GM18907 (cell line): ENCODE data around the gene MTPN.

ENCODE experiments used
- ATAC-seq: cut with Tn5 transposase; IDR thresholded peaks from one replicate; pipeline ENCODE4 v1.9.1; 2021; ENCODE audit warnings: mild to moderate bottlenecking, moderate library complexity; ENCODE audit not compliant: unreplicated experiment

Gene MTPN

DNA sequence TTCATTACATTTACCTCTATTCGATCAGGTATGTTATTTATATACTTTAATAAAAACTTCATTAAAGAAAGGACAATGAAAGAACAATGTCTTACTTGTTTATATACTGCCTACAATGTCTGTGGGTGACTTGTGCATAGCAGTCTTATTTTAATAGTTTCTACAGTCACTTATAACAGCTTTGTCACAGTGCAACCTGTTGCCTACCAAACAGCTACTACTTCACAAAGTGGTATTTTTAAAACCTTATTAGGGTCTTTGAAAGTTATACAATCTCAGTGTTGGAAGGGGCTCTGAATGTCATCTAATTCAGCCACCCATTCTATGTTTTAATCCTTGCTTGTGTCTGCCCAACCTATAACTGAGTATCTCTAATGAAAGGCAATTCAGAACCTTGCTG lies 19.0 kb downstream of the MTPN start:
- no peak for ATAC-seq

DNA sequence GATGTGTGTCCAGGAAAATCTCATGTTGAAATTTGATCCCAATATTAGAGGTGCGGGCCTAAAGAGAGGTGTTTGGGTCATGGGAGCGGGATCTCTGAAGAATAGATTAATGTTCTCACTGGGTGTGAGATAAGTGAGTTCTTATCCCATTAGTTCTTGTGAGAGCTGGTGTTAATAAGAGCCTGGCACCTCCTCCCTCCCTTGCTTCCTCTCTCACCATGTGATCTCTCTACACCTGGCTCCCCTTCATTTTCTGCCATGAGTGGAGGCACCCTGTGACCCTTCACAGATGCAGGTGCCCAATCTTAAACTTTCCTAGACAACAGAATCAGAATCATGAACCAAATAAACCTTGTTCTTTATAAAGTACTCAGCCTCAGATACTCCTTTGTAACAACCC lies 19.5 kb downstream of the MTPN start:
- ATAC-seq = no peak

GRCh38 chr7:135956393-135956792 lies 20.8 kb downstream of the MTPN start:
- no peak for ATAC-seq

DNA sequence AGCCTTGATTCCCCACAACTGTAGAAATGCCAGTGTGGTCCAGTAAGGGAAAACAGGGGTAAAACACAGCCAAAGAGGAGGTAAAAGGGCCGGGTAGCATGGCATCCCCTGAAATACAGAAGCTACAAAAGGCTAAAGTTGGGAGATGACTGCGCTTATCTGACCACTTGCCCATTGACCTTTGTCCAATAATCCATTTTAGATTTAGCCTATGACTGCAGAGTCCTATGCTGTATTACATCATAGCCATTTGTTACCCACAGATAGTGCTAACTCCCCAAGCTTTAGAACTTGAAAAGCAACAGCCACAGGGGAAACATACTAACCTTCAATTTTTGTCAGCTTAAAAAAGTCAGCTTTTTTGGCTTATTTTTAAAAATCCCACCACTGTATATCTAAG lies 26.2 kb downstream of the MTPN start:
- ATAC-seq = no peak

DNA sequence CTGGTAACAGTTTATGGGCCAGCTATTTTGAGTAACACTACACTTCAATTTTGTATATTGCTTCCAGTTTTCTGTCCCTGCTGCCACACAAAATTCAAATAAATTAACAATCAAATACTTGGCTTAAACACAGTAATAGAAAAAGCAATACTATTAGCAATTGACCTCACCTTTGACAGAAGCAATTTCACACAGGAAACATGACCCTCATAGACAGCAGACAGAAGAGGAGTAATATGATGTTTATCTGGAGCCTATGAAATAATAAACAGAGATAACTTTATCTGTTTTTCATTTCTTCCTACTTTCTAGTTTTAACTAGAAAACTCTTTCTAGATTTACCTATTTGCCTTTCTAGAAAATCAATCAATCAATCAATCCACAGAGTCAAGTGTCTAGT lies 26.7 kb downstream of the MTPN start:
- ATAC-seq = no peak

DNA sequence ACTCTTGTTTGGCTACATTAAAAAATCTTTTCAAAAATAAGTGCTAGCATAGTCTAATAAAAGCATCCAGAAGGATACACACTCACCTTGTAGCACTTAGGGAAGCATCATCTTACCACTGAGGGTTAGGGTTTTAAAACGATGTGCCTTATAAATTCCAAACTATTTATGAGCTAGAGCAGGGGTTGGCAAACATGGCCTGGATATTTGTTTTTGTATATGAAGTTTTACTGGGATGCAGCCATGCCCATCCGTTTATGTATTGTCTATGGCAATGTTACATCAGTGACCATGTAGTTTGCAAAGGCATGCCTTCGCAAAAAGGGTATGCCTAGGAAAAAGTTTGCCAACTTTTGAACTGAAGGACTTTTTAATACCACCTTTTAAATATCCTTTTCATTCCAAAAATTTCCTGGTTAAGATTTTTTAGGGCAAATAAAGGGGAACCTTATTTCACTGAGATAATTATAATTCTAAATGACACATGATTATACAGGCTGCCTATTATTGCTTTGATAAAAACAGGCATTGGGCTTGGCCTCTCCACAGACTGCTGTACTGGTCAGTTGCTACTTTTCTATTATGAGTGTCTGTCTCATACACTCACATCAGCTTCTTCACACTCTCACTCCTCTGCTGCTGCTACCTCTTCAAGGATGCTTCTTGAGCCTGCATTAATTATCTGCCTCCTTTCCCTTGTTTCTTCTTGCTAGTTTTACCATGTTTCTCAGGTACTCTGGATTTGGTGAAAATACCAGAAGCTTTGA lies 30.7 kb downstream of the MTPN start:
- no peak for ATAC-seq

GRCh38 chr7:135944753-135945152 lies 32.4 kb downstream of the MTPN start:
- no peak for ATAC-seq

DNA sequence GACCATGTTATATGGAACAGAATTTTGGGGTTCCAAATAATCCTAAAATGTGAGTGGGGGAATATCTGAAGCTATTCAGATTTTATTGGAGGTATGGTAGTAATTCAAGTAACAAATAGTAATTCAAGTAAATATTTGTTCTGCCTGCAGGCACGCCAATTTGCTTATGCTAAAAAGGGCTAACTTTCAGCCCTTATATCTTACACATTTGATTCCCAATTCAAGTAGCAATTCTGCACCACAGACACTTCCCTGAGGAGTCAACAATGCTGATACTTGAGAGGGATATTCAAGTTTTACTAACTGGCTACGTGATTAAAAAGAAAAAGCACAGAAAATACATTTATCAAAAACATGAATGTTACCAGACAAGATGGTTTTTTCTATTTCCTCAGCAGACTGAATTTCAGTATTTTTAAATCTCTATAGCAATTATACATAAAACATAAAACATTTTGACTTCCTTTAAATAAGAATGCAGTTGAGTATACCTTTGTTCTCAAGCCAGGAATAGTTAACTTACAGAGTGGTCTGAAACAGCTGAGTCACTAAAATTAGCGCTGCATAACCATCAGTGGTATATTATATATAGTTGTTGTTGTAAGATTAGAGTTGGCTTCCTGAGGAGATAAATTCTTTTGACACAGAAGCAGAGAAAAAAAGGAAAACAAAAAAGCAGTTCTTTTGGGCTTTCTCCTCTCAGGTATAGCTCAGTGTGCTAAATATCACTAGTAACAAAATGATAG lies 33.9 kb downstream of the MTPN start:
- ATAC-seq = peak; percentile 38

DNA sequence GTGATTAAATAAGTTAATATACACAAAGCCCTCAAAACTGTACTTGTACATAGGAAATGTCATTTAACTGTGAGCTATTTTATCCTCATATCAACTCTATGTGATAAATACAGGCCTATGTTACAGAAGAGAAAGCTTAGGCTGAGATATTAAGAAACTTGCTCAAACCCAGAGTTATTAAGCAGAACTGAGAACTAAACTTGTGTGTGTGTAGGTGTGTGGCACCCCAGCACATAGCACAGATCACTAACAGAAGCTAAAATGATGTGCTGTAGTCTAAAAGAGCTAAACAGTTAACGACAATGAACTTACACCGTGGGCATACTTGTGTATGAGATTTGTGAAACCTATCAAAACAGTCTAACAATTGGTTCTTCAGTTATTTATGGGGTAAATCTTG lies 34.5 kb downstream of the MTPN start:
- peak; percentile 73 for ATAC-seq

GRCh38 chr7:135940077-135941075 lies 36.8 kb downstream of the MTPN start:
- no peak for ATAC-seq

GRCh38 chr7:135939261-135939812 lies 37.8 kb downstream of the MTPN start:
- no peak for ATAC-seq

- peak; percentile 54 for ATAC-seq
Measured at GRCh38 chr7:135938563-135938962, 38.6 kb downstream of the MTPN start.

DNA sequence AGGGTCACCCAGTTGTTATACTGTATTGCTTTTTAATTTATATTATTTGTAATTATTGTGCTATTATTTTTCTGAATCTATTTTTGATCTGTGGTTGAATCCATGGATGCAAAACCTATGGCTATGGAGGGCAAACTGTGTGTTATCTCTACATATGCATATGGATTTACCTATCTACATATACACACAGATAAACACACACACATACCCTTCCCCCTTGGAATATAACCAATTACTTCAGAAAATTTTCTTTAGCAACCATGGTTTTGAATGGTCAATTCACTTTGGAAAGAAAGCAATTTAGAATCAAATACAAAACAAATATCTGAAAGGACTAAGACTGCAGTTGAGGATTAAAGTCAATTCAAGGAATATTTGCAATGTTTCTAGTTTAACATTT lies 39.1 kb downstream of the MTPN start:
- no peak for ATAC-seq

- ATAC-seq = no peak
Measured at GRCh38 chr7:135936497-135937217, 40.5 kb downstream of the MTPN start.

GRCh38 chr7:135934651-135935050 lies 42.5 kb downstream of the MTPN start:
- no peak for ATAC-seq

DNA sequence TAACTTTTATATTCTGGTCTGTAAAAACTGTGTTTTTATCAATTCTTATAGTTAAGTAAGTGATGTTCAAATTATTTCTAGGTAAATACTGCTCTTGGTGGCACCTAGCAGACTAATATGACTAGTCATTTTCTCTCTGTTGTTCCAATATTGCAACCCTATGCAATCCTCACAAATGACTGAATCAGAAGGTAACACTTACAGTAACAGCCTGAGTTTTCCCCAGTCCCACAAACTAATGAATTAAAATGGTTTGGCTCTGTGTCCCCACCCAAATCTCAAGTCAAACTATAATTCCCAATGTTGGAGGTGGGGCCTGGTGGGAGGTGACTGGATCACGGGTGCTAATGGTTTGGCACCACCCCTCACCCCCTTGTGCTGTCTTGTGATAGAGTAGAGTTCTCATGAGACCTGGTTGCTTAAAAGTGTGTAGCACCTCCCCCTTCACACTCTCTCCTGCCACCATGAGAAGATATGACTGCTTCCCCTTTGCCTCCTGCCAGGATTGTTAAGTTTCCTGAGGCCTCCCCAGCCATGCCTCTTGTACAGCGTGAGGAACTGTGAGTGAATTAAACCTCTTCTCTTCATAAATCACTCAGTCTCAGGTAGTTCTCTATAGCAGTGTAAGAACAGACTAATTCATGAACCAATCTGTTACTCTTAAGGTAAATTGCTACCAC lies 43.5 kb downstream of the MTPN start:
- no peak for ATAC-seq

GRCh38 chr7:135932131-135932530 lies 45.0 kb downstream of the MTPN start:
- no peak for ATAC-seq

DNA sequence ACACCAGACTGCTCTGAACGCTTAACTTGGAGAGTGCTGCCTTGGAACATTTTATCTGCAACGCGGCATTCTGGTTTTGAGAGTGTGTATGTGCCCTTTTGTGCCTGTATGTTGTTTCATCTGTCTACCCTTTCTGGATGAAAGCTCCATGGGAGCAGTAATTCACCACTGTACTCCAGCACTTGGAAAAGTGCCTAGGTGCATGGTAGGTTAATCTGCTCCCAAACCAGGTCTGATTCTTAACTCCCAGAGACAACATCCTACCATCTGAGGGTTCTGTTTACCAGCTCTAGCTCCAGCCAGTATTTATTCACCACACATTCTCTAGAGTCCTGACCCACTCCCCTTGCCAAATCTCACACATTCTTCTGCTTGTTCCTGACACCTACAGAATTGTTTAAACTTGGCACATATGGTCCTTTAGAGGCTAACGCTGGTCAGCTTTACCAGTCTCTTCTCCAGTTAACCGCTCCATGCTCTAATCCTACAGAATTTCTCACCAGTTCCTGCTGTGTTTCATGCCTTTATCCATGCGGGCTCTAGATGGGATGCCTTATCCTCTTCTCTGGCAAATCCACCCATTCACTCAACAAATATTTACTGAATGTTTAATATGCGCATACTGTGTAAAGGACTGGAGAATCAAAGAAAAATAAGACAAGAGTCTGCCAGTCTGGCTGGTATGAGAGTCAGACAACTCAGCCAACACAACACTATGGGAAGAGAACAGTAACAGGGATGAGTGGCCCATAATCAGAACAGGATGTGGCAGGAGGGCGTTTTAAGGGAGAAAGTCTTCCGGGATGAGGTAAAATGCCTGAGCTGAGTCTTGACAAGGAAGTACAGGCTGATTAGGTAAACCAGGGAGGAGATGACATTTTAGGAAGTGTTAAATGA lies 46.3 kb downstream of the MTPN start:
- no peak for ATAC-seq

GRCh38 chr7:135929722-135930141 lies 47.4 kb downstream of the MTPN start:
- ATAC-seq = no peak
